BJ (cell line): ENCODE data around the gene SYNGR3. TPM values are rescaled to one million over a fixed set of nuclear protein-coding genes. Genes with fewer than 3 reads are reported as not detected.

Experiments
- CTCF ChIA-PET: fragments of 350-600 bp; formaldehyde crosslinking; extraction: SDS; loops from one replicate; lab custom pipeline; 2021; ENCODE audit warnings: antibody characterized with exemption, inconsistent platforms; lab: Yijun Ruan, JAX
- POLR2A ChIA-PET: fragments of 300-600 bp; sonication (Branson Sonifier 250); formaldehyde crosslinking; extraction: SDS; loops from one replicate; lab custom pipeline; 2021; ENCODE audit warnings: antibody characterized with exemption; lab: Charles Lee
- DNase-seq: peaks from one replicate; pipeline ENCODE4 v3.0.0-alpha.2; 2011; ENCODE audit warnings: low read depth
- H3K27me3 ChIP-seq: 2 replicates; pipeline ENCODE4 v1.6.0; 2011; ENCODE audit warnings: low read length; ENCODE audit not compliant: control insufficient read depth, insufficient read depth
- H3K36me3 ChIP-seq: 2 replicates; pipeline ENCODE4 v1.5.1; 2011; ENCODE audit warnings: low read length; ENCODE audit not compliant: control insufficient read depth, insufficient read depth
- H3K4me3 ChIP-seq: 2 replicates; pipeline ENCODE4 v1.5.1; 2011; ENCODE audit warnings: low read depth, mild to moderate bottlenecking, control low read depth, low read length
- CTCF ChIP-seq: IDR thresholded peaks from 2 replicates; pipeline ENCODE4 v1.5.1; 2011; ENCODE audit warnings: low read depth, mild to moderate bottlenecking, control low read depth, inconsistent platforms, low read length, moderate library complexity; ENCODE audit not compliant: insufficient read depth
- polyA plus RNA-seq: library from polyadenylated mRNA; depleted of rRNA; stranded (reverse); fragments of >200 nt; gene quantifications from 2 replicates; pipeline ENCODE4 v1.2.3, GENCODE V29; 2011

SYNGR3 gene
- polyA plus RNA-seq, 1 experiment: 3.3 TPM

- POLR2A ChIA-PET: no interaction called here
- Histone ChIP-seq H3K36me3 (peaks cover 32% of the 10 kb centered on the region), H3K4me3 (no peak overlapping the region), H3K27me3 (no peaks in the 10 kb centered on the region)
- DNase-seq: no peak
- CTCF ChIA-PET: no interaction called here
- no peak for TF ChIP-seq CTCF
These were observed 15.4 kb upstream of the SYNGR3 start for GRCh38 chr16:1974157-1975070.

GRCh38 chr16:1975432-1976215, 14.1 kb upstream of the SYNGR3 start:
- Histone ChIP-seq H3K36me3 (peaks cover 32% of the 10 kb centered on the region), H3K27me3 (peaks cover 6% of the 10 kb centered on the region), H3K4me3 (no peak overlapping the region)
- DNase-seq: no peak
- no peak for TF ChIP-seq CTCF
- POLR2A ChIA-PET: no interaction called here
- CTCF ChIA-PET: no interaction called here

GRCh38 chr16:1976216-1976520, 13.6 kb upstream of the SYNGR3 start:
- ChIA-PET POLR2A (no interaction called here), CTCF (no interaction called here)
- TF ChIP-seq CTCF: no peak
- no peak for DNase-seq
- Histone ChIP-seq H3K4me3 (no peak overlapping the region), H3K27me3 (peaks cover 6% of the 10 kb centered on the region), H3K36me3 (peaks cover 32% of the 10 kb centered on the region)

GRCh38 chr16:1976951-1977874, 12.6 kb upstream of the SYNGR3 start:
- DNase-seq: no peak
- POLR2A ChIA-PET: no interaction called here
- Histone ChIP-seq H3K4me3 (no peak overlapping the region), H3K27me3 (peaks cover 9% of the 10 kb centered on the region), H3K36me3 (peaks cover 32% of the 10 kb centered on the region)
- CTCF ChIA-PET: no interaction called here
- TF ChIP-seq CTCF: no peak

- H3K4me3 ChIP-seq: no peak overlapping the region
- peaks cover 12% of the 10 kb centered on the region for H3K27me3 ChIP-seq
- no peak for TF ChIP-seq CTCF
- CTCF ChIA-PET: no interaction called here
- peaks cover 32% of the 10 kb centered on the region for H3K36me3 ChIP-seq
- DNase-seq: no peak
- POLR2A ChIA-PET: no interaction called here
These were observed 11.9 kb upstream of the SYNGR3 start for GRCh38 chr16:1977875-1978268.
